ENCODE measurements around the gene SYTL3.

DNA sequence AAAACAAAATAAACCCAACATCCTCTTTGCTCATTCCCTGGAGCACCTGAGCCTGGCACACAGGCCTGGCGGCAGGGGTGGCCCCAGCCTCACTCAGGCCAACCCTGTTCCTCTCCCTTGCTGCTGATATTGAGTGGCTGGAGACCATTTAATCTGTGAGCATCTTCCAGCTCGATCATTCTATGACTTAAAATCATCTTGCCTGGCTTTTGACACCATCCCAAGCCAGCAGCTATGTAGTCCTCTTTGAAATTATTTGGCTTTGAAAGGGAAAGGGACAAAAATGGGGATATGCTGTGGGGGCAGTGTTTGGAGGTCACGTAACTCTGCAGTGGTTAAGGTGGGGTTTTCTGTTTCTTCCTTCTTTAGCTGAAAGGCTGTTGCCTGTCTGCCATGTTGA is 146.5 kb downstream of the SYTL3 start:
- TF ChIP-seq CTCF (IDR thresholded peaks at IDR 0.05; ENCODE audit: borderline replicate concordance, extremely low read depth, low read length, poor library complexity, severe bottlenecking) (no peak), EZH2 (IDR thresholded peaks at IDR 0.05; ENCODE audit: borderline replicate concordance, low read depth, low read length, severe bottlenecking) (no peak)
